Endometrial microvascular endothelial cells (primary cell): ENCODE data around the gene MUCL1. TPM values are rescaled to one million over a fixed set of nuclear protein-coding genes. Genes with fewer than 3 reads are reported as not detected.
"Not testable (repeated sequence)": the region's sequence is repeated elsewhere in the genome, so short reads cannot be mapped to it uniquely, and the experiment has no call there.

Experiments used
- in situ Hi-C: cut with HindIII; loops from 2 replicates; pipeline ENCODE4 v1.10.0; 2017; ENCODE audit warnings: low sequenced_read_pairs, low pct_unique_long_range_greater_than_20kb; ENCODE audit errors: inconsistent ontology term
- total RNA-seq: library from RNA; depleted of rRNA; stranded (reverse); fragments of >200 nt; gene quantifications from one replicate; pipeline ENCODE4 v1.2.3, GENCODE V29; 2015; ENCODE audit errors: inconsistent ontology term

Gene MUCL1, protein sequence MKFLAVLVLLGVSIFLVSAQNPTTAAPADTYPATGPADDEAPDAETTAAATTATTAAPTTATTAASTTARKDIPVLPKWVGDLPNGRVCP
- not detected for total RNA-seq

DNA sequence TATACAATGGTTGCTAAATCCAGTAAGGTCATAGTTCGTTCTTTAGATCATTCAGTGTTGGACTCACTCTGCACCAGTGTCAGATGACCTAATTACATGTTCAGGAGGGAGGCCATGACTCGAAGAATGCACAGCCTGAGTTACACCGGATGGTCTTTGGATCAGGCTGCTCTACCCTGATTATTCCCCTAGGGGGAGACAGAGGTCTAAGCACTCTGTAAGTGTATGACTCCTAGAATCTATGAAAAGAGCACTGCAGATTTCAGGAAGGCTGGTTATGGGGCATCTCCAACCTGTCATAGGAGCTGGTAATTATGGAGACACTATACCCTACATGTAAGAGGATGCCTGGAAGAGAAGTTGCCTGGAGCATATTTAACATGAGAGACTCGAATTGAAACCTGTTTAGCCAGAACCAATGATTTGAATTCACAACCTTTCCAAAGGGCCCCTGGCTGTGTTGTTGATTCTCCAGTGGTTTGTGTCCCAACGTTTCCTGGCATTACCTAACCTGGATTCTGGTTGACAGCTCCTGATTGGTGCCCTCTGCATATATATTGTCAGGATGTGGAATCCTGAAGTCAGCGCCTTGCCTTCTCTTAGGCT, at the start of gene MUCL1:
Gene MUCL1 (plus strand): TSS at position 584 of the 606 bp plus-strand sequence. CDS start 67 bp downstream, outside the sequence.
- in situ Hi-C loops = no loop called here

DNA sequence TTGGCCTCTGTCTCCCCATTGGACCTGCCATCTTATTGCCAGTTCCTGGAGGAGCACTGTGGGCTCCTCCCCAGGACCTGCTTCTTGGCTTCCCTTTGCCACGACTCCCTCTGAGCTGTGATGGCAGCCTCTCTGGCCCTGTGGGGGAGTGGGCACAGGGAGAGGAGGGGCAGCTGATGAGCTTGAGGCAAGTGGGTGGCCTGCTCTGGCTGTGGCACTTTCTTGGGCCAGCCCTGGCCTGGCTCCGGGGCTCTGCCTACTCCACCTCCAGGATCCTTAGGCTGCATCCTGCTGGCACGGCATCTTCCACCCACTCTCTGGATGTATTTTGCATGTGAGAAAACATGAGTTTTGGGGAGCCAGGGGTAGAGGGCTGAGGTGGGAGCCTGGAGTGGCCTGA, 32.6 kb upstream of the MUCL1 start:
- in situ Hi-C loops = no loop called here

DNA sequence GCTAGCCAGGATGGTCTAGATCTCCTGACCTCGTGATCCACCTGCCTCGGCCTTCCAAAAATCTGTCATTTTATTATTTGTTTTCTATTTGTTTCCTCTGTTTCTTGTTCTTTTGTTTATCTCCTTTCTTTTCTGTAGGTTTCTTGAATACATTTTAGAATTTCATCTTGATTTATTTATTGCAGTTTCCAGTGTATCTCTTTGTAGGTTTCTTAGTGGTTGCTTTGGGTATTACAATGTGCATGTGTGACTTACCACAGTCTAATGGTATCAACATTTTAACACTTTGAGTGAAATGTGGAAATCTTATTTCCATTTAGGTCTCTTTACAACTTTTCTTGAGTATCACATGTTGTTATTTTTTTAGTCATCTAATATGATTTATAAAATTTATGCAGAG, 29.9 kb upstream of the MUCL1 start:
- in situ Hi-C loops = no loop called here

DNA sequence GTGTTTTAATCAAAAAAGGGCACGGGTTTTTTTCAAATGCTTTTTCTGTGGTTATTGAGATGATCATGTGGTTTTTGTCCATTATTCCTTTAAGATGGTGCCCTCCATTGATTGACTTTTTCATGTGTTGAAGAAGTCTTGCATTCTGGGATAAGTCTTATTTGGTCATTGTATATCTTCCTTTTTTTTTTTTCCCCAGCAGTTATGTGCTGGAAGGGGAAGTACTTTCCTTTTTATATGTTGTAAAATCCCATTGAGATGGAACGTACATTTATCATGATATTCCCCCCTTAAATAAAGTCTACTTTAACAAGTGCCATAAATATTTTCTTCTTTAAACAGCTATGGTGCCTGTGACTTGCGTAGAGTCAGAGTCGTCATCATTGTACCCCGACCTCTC, 24.8 kb upstream of the MUCL1 start:
- in situ Hi-C loops = no loop called here

DNA sequence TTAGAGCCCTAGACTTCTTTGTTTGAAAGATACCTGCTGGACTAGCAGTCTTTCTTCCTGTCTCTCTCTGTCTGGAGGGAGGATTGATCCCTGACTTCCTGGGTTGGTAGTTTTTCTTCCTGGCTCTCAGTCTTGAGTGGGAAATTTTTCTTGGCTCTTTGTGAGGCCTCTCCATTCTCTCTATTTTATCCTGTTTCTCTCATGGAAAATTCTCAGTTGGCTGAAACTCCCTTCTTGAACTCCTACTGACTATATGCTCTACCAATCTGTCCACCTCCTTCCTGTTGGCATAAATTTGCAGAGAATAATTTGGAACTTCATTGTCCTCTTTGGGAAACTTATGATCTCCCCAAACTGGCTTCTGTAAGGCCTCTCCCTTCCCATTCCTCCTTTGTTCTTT, 24.1 kb upstream of the MUCL1 start:
- in situ Hi-C loops = no loop called here

DNA sequence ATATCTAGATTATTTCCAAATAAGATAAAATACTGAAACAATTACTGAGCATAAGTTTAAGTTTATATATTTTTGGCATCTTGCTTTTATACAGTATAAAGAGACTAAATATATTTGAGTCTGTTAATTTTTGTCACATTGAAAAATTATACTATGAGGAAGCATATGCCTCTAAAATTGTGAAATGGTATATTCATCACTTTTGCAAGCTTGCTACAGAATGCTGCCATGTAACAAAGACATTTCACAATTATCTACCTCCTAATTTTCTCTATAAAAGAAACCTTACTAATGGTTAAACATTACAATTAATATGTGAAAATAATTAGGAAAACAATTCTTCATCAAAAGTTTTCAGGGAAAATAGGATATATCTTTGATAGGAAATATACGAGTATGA, 22.7 kb upstream of the MUCL1 start:
- in situ Hi-C loops = no loop called here

DNA sequence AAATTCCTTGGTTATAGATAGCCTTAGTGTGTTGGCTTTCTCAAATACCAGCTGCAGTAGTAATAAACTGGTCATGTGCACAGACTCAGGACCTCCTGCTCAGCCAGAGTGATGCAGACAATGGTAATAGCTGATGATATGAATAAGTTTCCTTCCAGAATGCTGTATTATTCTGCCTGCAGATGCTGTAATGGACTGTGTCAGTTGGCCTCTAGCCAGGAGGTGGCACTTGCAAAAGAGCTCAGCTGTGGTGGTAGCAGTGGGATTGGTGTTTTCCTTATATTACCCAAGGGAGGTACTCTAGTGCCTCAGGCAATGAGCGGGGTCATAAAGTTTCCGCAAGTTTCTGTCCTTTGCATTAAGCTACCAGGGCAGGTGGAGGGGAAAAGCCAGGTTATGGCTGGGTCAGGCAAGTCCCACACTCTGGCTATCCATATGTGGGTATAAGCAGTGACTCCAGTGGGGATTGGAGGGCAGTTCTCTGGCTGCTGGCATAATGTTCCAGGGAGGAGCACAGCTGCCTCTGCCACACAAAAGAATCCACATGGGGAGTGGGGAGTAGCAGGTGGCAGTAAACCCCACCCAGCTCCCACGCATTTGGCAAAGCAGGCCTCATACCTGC, 14.0 kb upstream of the MUCL1 start:
- in situ Hi-C loops = no loop called here

DNA sequence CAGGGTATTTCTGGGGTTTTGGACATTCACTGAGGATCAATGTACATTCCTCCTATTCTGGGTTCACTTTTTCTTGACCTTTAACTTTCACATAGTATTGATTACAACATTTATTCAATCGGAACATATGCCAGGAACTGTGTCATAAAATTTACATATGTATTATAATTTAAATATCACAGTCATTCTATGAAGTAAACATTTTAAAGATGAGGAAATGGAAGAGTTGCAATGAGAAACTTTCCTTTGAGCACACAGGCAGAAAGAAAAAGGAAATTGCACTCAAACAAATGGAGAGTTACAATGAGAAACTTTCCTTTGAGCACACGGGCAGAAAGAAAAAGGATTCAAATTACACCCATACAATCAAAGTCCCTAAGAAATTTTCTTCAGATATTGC, 3.1 kb downstream of the MUCL1 start:
- in situ Hi-C loops = no loop called here

DNA sequence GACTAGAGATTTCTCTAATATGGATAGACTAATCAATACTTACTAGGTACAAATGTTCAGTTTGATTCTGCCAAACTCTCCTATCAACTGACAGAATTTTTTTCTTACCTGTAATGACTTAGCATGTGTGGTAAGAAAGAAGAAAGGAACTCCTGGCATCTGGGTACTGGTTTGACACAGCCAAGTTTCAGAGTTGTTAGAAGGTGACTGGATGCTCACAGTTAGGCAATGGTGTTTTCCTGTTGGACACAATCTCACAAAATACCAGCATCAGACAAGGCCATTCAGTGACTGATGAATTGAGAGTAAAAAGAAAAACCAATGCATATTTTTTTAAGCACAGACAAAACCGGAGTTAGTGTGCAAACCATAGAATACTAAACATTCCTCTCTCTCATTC, 4.2 kb downstream of the MUCL1 start:
- in situ Hi-C loops = no loop called here

DNA sequence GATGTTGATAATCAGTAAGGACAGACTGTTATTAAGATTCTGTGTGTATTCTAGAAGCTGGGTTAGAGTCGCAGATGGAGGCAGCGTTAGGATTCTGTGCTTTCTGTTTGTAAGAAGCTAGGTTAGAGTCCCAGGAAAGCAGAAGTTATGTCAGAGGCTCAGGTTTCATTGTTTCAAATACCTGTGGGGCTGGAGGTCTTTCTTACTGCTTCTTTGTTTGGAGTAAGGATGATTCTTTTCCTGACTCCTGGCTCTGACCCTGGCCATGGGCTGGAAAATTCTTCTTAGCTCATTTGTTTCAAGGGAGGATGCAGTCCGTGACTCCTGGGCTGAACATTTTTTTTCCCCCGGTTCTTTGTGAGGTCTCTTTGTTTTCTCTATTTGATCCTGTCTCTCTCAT, 5.2 kb downstream of the MUCL1 start:
- in situ Hi-C loops = no loop called here

DNA sequence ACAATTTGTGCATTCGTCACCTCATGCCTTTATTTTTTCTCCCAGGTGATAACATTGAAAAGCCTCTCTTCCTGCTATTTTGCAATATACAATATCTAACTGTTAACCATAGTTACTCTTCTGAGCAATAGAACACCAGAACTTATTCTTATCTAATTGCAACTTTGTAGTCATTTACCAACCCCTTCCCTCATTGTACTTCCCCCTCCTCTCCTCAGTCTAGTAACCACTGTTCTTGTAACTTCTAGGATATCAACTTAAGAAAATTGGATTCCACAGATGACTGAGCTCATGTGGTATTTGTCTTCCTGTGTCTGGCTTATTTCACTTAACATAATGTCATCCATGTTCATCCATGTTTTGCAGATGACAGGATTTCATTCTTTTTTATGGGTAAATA, 7.6 kb downstream of the MUCL1 start:
- in situ Hi-C loops = no loop called here

DNA sequence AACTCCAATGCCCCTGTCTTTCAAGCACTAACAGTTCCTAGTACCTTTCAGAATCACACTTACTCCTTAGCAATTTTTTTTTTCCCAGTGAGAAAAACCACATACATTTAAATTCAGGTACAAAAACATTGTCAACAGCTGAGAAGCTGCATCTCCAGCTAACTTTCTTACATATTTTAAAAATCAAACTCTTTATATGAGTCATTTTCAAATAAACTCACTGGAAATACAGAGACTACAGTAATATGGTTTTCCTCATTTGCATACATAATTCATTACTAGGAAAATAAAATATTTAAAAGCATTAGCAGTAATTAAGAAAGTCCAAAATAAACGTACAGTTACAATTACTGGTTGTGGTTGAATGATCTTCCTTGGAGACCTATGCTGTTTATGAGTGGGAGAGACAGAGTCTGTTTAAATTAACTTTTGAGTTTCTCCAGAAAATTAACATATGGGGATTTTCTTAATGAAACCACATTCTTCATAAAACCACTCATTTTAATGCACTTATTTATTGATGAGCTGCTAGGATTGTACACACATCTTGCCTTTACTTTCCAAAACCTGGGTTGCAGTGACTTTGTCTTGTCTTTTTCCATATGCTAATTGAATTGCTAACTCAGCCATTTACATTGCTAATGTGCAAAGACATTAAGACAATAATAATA, 9.8 kb downstream of the MUCL1 start:
- in situ Hi-C loops = no loop called here

DNA sequence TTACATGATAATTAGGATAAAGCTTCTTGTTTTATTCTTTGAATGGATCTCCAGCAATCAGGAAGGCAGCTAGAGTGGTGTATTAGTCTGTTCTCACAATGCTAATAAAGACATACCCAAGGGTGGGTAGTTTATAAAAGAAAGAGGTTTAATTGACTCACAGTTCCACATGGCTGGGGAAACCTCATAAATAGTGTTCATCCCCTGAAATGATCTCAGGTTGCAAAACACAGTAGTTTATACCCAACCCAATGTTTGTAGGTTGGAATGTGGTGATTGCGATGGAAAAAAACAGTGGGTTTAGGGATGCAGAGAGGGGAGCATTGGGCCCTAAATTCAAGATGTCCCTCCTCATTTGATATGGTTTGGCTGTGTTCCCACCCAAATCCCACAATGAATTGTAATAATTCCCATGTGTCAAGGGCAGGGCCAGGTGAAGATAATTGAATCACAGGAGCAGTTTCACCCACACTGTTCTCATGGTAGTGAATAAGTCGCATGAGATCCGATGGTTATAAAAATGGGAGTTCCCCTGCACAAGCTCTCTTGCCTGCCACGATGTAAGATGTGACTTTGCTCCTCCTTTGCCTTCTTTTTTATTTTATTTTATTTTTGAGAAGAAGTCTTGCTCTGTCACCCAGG, 11.5 kb downstream of the MUCL1 start:
- in situ Hi-C loops = no loop called here

DNA sequence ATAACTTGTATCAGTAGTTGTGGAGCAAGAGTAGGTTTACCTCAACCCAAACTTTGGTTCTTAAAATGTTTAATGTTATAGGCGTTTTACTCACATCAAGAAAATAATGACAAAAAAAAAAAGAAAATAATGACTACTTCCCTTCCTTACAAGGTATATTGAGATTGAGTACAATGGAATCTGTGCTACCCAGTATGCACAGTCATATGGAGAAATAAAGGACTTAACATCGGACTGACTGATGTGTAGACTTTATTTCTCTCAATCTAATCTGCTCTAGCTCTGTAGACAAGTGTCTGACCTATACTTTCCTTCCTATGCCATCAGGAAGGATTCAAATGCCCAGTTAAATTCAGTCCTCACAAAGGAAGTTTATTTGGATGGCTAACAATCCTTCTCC, 14.4 kb downstream of the MUCL1 start:
- in situ Hi-C loops = no loop called here

DNA sequence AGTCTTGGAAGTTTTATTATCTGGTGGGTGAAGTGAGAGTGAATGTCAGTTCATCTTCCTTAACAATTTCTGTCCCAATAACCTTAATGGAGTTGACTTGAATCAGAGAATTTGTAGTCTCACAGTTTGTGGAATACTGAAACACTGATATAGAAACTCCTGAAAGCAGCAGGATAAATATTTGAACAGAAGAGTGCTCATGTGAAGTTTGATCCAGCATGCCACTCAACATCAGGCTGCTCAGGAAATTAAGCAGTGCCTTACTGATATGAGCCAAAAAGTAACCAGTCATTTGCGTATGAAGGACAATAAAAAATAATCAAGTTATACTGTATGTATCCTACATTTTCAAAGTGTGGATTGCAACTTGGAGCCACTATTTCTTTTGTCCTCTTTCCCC, 15.7 kb downstream of the MUCL1 start:
- in situ Hi-C loops = no loop called here

DNA sequence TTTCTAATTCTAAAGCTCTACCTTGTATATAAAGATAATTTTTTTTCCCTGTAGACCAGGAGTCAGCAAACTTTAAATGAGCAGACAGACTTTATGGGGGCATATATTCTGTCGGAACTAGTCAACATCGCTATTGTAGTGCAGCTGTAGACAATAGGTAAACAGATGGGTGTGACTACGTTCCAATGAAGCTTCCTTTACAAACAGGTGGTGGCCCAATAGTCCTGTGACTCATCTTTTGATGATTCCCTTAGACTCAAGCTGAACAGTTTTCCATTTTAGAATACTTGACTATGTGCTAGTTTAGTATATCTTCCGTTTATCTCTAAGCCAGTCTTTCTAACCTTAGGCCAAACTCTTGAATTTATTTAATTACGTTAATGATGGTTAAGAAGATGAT, 16.3 kb downstream of the MUCL1 start:
- in situ Hi-C loops = no loop called here

DNA sequence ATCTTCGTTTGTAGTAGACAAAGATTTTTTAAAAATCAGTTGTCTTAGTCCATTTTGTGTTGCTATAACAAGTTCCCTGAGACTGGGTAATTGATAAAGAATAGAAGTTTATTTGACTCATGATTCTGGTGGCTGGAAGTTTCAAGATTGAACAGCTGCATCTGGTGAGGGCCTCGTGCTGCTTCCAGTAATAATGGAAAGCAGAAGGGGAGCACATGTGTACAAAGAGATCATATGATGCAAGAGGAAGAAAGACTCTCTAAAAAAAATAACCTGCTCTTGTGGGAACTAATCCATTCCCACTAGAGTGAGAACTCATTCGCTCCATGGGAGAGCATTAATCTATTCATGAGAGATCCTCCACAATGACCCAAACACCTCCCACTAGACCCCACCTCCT, 24.8 kb downstream of the MUCL1 start:
- in situ Hi-C loops = no loop called here

DNA sequence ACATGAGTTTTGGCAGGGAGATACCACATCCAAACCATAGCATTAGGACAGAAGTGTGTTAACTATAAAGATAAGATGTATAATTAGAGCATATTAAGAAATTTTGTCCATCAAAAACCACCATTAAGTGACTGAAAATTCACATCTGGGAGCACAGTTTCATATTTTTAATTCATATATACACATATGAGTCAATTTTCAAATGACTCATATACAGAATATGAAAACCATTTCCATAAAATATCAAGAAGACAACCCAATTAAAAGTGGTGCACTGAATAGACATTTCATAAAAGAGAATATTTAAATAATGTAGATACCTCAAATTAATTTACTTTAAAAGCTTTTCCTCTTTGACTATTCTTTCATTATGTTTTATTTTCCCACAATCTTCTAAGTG, 25.3 kb downstream of the MUCL1 start:
- in situ Hi-C loops = no loop called here

DNA sequence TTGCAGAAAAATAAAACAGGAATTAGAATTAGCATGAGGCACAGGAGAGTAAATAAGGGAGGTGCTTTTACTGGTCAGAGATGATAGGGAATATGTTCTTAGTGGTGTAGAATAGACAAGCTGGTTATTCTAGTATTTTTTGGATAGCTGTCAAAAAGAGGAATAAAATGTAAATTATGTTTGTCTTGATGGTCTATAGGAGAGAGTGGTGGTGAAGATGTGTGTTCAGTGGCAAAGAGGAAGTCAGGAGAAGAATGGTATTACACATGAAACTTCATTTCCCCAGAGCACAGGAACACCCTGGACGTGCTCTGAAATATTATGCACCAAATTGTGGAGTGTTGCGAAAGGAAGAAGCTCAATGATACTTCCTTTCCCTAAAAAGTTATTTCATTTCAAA, 27.8 kb downstream of the MUCL1 start:
- in situ Hi-C loops = no loop called here

DNA sequence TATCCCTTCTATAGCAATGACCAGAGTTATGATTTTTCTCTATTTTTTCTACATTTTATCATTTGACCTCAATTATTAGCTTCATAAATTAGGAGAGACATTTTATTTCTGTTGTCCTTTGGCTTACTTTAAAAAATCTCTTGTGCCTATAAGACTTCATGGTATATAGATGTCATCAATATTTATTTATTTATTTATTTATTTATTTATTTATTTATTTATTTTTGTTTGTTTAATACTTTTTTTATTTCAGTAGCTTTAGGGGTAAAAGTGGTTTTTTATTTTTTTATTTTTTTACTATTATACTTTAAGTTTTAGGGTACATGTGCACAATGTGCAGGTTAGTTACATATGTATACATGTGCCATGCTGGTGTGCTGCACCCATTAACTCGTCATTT, 28.3 kb downstream of the MUCL1 start:
- in situ Hi-C loops = not testable (repeated sequence)
